ENCODE measurements around the gene EPN3. TPM values are rescaled to one million over a fixed set of nuclear protein-coding genes. Genes with fewer than 3 reads are reported as not detected.

The EPN3 gene
- total RNA-seq, 1 experiment from 2014 or later: 0.92 TPM

DNA sequence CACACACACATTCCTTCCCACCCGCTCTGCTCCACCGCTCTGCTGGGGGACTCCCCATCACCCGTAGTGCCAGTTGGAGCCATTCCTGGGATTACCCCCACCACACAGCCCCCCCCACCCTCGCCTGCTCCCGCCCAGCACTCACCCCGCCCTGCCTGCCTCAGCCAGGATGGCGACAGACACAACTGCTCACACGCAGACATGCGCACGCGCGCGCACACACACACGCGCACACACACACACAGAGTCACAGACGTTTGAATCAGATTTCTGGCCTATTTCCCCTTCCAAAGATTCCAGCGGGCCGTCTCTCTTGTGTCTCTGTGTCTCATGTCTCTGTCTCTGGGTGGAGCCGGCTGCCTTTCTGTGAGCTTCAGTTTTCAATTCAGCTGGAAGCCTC is 32.4 kb downstream of the EPN3 start:
- no peak for DNase-seq (ENCODE audit: low read depth, low spot score)
- CTCF ChIA-PET: no interaction called here
- H3K4me3 ChIP-seq (ENCODE audit: low read depth in 2 of 2, low read length in 2 of 2): no peak overlapping the region
- BruUV-seq (replicated peaks): no TSS peak
- ATAC-seq: no peak
- POLR2A ChIA-PET: no interaction called here
- H3K9me3 ChIP-seq (ENCODE audit: control insufficient read depth, insufficient read depth, low read depth, low read length): no peaks in the 10 kb centered on the region
- TF ChIP-seq, protein P1, sequence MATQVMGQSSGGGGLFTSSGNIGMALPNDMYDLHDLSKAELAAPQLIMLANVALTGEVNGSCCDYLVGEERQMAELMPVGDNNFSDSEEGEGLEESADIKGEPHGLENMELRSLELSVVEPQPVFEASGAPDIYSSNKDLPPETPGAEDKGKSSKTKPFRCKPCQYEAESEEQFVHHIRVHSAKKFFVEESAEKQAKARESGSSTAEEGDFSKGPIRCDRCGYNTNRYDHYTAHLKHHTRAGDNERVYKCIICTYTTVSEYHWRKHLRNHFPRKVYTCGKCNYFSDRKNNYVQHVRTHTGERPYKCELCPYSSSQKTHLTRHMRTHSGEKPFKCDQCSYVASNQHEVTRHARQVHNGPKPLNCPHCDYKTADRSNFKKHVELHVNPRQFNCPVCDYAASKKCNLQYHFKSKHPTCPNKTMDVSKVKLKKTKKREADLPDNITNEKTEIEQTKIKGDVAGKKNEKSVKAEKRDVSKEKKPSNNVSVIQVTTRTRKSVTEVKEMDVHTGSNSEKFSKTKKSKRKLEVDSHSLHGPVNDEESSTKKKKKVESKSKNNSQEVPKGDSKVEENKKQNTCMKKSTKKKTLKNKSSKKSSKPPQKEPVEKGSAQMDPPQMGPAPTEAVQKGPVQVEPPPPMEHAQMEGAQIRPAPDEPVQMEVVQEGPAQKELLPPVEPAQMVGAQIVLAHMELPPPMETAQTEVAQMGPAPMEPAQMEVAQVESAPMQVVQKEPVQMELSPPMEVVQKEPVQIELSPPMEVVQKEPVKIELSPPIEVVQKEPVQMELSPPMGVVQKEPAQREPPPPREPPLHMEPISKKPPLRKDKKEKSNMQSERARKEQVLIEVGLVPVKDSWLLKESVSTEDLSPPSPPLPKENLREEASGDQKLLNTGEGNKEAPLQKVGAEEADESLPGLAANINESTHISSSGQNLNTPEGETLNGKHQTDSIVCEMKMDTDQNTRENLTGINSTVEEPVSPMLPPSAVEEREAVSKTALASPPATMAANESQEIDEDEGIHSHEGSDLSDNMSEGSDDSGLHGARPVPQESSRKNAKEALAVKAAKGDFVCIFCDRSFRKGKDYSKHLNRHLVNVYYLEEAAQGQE (IDR thresholded peaks at IDR 0.05; ENCODE audit: insufficient read depth in 1 of 2, low read depth in 2 of 2, low read length in 1 of 2): no peak
- TF ChIP-seq TCF7L2 (IDR thresholded peaks at IDR 0.05; ENCODE audit: low read depth, low read length): no peak
- no peak for TF ChIP-seq SIN3A (IDR thresholded peaks at IDR 0.05; ENCODE audit: borderline replicate concordance, insufficient read depth, low read depth, low read length)
- no peak for TF ChIP-seq POLR2AphosphoS5 (IDR thresholded peaks at IDR 0.05; ENCODE audit: low read depth, low read length)
- TF ChIP-seq, protein P2, sequence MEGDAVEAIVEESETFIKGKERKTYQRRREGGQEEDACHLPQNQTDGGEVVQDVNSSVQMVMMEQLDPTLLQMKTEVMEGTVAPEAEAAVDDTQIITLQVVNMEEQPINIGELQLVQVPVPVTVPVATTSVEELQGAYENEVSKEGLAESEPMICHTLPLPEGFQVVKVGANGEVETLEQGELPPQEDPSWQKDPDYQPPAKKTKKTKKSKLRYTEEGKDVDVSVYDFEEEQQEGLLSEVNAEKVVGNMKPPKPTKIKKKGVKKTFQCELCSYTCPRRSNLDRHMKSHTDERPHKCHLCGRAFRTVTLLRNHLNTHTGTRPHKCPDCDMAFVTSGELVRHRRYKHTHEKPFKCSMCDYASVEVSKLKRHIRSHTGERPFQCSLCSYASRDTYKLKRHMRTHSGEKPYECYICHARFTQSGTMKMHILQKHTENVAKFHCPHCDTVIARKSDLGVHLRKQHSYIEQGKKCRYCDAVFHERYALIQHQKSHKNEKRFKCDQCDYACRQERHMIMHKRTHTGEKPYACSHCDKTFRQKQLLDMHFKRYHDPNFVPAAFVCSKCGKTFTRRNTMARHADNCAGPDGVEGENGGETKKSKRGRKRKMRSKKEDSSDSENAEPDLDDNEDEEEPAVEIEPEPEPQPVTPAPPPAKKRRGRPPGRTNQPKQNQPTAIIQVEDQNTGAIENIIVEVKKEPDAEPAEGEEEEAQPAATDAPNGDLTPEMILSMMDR (IDR thresholded peaks at IDR 0.05): no peak
- intact Hi-C loops (cut with micrococcal nuclease; ENCODE audit: unreplicated experiment): no loop called here
- peaks cover 16% of the 10 kb centered on the region for H3K4me1 ChIP-seq (ENCODE audit: control insufficient read depth, insufficient read depth, low read length)
- no peaks in the 10 kb centered on the region for H3K36me3 ChIP-seq (ENCODE audit: control insufficient read depth, insufficient read depth, low read length)
- H3K27ac ChIP-seq (ENCODE audit: low read length): no peak overlapping the region
- no peaks in the 10 kb centered on the region; the same call in 1 of the 2 replicates for H3K27me3 ChIP-seq (ENCODE audit: control insufficient read depth, insufficient read depth, low read length)
- in situ Hi-C loops (cut with HindIII; ENCODE audit: low pct_unique_long_range_greater_than_20kb, low sequenced_read_pairs): no loop called here

DNA sequence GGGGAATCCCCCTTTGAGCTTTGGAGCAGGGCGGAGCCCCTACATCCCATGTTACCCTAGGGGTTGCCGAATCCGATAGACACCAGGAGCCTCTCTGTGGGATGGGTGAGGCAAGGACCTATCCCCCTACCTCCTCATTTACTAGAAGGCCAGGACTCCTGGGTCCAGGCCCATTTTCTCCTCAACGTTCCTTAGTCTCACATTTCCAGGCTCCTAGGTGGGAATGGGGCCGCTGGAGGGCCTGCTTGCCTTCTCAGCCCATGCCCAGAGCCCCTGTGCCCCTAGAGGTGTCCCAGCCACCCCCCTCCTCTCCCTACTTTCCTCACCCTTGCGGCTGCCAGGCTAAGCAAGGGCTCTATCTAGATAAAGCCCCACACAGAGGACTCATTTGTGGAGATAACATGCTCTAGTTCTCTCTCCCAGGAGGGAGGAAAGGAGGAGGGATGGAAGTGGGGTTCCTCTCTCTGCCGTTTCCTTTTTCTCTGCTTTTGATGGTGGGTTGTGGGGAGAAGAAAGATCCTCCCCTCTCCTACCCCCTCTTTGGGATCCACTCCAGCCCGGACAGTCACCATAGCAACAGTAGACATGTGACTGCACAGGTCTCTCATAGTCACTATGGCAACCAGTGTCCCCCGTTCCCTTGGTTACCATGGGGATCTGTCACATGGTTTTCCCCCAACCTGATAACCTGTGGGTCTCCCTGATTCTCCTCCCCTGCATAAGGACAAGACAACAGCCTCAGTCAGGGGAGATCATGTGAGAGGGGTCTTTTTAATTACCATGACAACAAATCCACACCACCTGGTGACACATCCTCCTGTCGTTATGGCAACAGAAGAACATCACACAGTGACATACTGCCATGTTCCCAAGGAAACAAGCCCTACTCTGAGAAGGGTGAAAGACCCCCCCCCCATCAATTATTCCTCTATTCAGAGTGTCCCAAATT is 33.1 kb downstream of the EPN3 start:
- H3K27me3 ChIP-seq (ENCODE audit: control insufficient read depth, insufficient read depth, low read length): no peaks in the 10 kb centered on the region; the same call in 1 of the 2 replicates
- intact Hi-C loops (cut with micrococcal nuclease; ENCODE audit: unreplicated experiment): no loop called here
- no peak overlapping the region for H3K27ac ChIP-seq (ENCODE audit: low read length)
- H3K4me3 ChIP-seq (ENCODE audit: low read depth in 2 of 2, low read length in 2 of 2): no peak overlapping the region
- no peaks in the 10 kb centered on the region for H3K36me3 ChIP-seq (ENCODE audit: control insufficient read depth, insufficient read depth, low read length)
- no peaks in the 10 kb centered on the region for H3K9me3 ChIP-seq (ENCODE audit: control insufficient read depth, insufficient read depth, low read depth, low read length)
- DNase-seq (ENCODE audit: low read depth, low spot score): no peak
- ChIA-PET CTCF (no interaction called here), POLR2A (interaction anchor here (0.6 kb wide), 1 partner anchor 366 kb away, joined by 3 read pairs; no protein-coding TSS in a partner anchor)
- TF ChIP-seq, protein P2 (IDR thresholded peaks at IDR 0.05): no peak
- TF ChIP-seq TCF7L2 (IDR thresholded peaks at IDR 0.05; ENCODE audit: low read depth, low read length): no peak
- no peak for TF ChIP-seq POLR2AphosphoS5 (IDR thresholded peaks at IDR 0.05; ENCODE audit: low read depth, low read length)
- TF ChIP-seq SIN3A (IDR thresholded peaks at IDR 0.05; ENCODE audit: borderline replicate concordance, insufficient read depth, low read depth, low read length): no peak
- in situ Hi-C loops (cut with HindIII; ENCODE audit: low pct_unique_long_range_greater_than_20kb, low sequenced_read_pairs): no loop called here
- no TSS peak for BruUV-seq (replicated peaks)
- H3K4me1 ChIP-seq (ENCODE audit: control insufficient read depth, insufficient read depth, low read length): peaks cover 16% of the 10 kb centered on the region
- ATAC-seq: no peak

Measured in Panc1 (cell line).